Mucosa of rectum (tissue), 2 donors: ENCODE data around the gene FAM107B.

Experiments used
- H3K27ac ChIP-seq, 2 donors: one replicate each; pipeline ENCODE4 v1.7.0; 2013; ENCODE audit warnings: inconsistent platforms in 2 of 2, low read depth in 2 of 2, low read length in 2 of 2
- H3K27me3 ChIP-seq, 2 donors: one replicate each; pipeline ENCODE4 v1.7.0; 2013; ENCODE audit warnings: low read length in 2 of 2; ENCODE audit not compliant: control insufficient read depth in 2 of 2, insufficient read depth in 2 of 2
- H3K36me3 ChIP-seq, 2 donors: one replicate each; pipeline ENCODE4 v1.7.0; 2013; ENCODE audit warnings: low read length in 2 of 2; ENCODE audit not compliant: control insufficient read depth in 2 of 2, insufficient read depth in 2 of 2
- H3K4me1 ChIP-seq, 2 donors: one replicate each; pipeline ENCODE4 v1.7.0; 2013; ENCODE audit warnings: low read length in 2 of 2, mild to moderate bottlenecking in 1 of 2; ENCODE audit not compliant: control insufficient read depth in 2 of 2, insufficient read depth in 2 of 2
- H3K4me3 ChIP-seq, 2 donors: one replicate each; pipeline ENCODE4 v1.7.0; 2013; ENCODE audit warnings: low read length in 2 of 2
- H3K9ac ChIP-seq, 2 donors: one replicate each; pipeline ENCODE4 v1.7.0; 2013; ENCODE audit warnings: low read length in 2 of 2, low read depth in 1 of 2, mild to moderate bottlenecking in 1 of 2
- H3K9me3 ChIP-seq, 2 donors: one replicate each; pipeline ENCODE4 v1.7.0; 2013; ENCODE audit warnings: low read length in 2 of 2; ENCODE audit not compliant: control insufficient read depth in 2 of 2
- donor health status: healthy.
- donor health status: Normal muscosa, but diverticular disease.

FAM107B gene

GRCh38 chr10:14605231-14605925, 169.3 kb downstream of the FAM107B start:
- Histone ChIP-seq H3K4me1 (peaks cover 8 to 12% of the 10 kb centered on the region in 2 donors), H3K27ac (no peak overlapping the region), H3K9me3 (no peaks in the 10 kb centered on the region), H3K9ac (peak overlapping the region; percentile 78 to 79), H3K27me3 (no peaks in the 10 kb centered on the region), H3K4me3 (peak overlapping the region; percentile 73 to 80), H3K36me3 (no peaks in the 10 kb centered on the region)

- Histone ChIP-seq H3K4me1 (peaks cover 8 to 12% of the 10 kb centered on the region in 2 donors), H3K9me3 (no peaks in the 10 kb centered on the region)
These were observed 170.2 kb downstream of the FAM107B start for GRCh38 chr10:14604181-14605142.

GRCh38 chr10:14603534-14604102, 171.1 kb downstream of the FAM107B start:
- Histone ChIP-seq H3K9me3 (no peaks in the 10 kb centered on the region), H3K27me3 (no peaks in the 10 kb centered on the region), H3K4me3 (peak overlapping the region; percentile 59 to 92), H3K27ac (peak overlapping the region in 1 of 2 donors; percentile 65), H3K9ac (peak overlapping the region; percentile 66 to 83), H3K4me1 (peaks cover 8 to 12% of the 10 kb centered on the region in 2 donors), H3K36me3 (peaks cover 2 to 11% of the 10 kb centered on the region in 2 donors)

More at GRCh38 chr10:14604181-14605142, 170.2 kb downstream of the FAM107B start:
- no peaks in the 10 kb centered on the region for H3K27me3 ChIP-seq
- peak overlapping the region; percentile 30 to 68 for H3K27ac ChIP-seq
- peak overlapping the region; percentile 78 to 83 for H3K9ac ChIP-seq
- peak overlapping the region; percentile 73 to 80 for H3K4me3 ChIP-seq
- H3K36me3 ChIP-seq, result peaks cover 0 to 3% of the 10 kb centered on the region in 2 donors

DNA sequence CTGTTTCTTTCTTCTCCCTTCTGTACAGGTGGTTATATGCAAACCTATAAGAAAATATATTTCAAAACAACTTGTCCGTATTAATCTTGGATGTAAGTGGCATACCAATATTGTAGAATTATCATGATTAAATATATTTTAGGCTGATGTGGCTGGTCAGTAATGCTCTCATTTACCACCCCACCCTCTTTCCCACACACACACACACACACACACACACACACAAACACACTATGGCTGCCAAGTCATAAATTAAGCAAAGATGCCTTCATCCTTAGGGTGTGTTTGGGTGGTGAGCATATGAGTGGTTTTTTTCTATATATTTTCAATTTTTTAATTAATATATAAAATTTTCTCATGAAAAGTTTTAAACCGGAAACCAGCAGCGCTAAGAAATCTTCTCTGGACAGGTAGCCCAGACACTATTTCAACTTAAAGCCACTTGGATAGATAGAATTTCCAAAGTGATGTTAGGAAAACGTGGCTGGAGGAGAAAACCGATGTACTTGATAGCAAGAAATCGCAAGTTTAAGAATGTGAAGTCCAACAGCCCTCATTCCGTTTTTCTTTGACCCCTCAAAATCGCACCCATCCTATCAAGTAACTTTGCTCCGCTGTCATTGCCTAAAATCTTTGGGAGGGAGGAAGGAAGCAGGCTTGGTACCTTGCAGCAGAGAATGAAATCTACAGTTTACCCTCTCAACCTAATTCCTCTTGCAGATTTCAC, 171.7 kb downstream of the FAM107B start:
- peak overlapping the region; percentile 66 to 83 for H3K9ac ChIP-seq
- H3K27me3 ChIP-seq, result no peaks in the 10 kb centered on the region
- peaks cover 5 to 18% of the 10 kb centered on the region in 2 donors for H3K36me3 ChIP-seq
- no peaks in the 10 kb centered on the region for H3K9me3 ChIP-seq
- peaks cover 8 to 12% of the 10 kb centered on the region in 2 donors for H3K4me1 ChIP-seq
- peak overlapping the region in 1 of 2 donors; percentile 65 for H3K27ac ChIP-seq
- H3K4me3 ChIP-seq, result peak overlapping the region; percentile 59 to 92

GRCh38 chr10:14601872-14602725, 172.6 kb downstream of the FAM107B start:
- Histone ChIP-seq H3K9me3 (no peaks in the 10 kb centered on the region), H3K27me3 (no peaks in the 10 kb centered on the region), H3K4me1 (peaks cover 8 to 12% of the 10 kb centered on the region in 2 donors), H3K9ac (peak overlapping the region in 1 of 2 donors; percentile 5), H3K27ac (no peak overlapping the region), H3K4me3 (peak overlapping the region; percentile 30 to 92), H3K36me3 (peaks cover 6 to 20% of the 10 kb centered on the region in 2 donors)

GRCh38 chr10:14601326-14601725, 173.4 kb downstream of the FAM107B start:
- Histone ChIP-seq H3K36me3 (peaks cover 6 to 20% of the 10 kb centered on the region in 2 donors), H3K27ac (no peak overlapping the region)

DNA sequence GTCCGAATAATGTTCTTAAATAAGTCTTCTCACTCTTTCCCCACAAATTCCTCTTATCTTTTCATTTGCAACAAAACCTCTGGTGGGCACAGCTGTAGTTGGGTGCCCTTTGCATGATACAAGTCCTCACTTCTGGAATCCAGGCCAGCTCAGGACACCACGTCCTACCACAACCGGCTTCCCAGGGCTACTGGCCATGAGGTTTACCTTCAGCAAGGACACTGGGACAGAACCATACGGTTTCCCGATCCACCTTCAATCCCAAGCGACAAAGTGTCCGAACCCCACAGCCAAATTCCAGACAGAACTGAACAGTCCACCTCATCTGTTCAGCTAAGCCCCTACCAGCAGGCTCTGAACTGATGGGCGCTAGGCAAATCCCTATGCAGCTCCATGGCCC, 174.6 kb downstream of the FAM107B start:
- peaks cover 7 to 11% of the 10 kb centered on the region in 2 donors for H3K4me1 ChIP-seq
- no peak overlapping the region for H3K27ac ChIP-seq
- no peak overlapping the region for H3K9ac ChIP-seq
- H3K36me3 ChIP-seq, result peaks cover 6 to 28% of the 10 kb centered on the region in 2 donors
- H3K9me3 ChIP-seq, result no peaks in the 10 kb centered on the region
- no peaks in the 10 kb centered on the region for H3K27me3 ChIP-seq
- no peak overlapping the region for H3K4me3 ChIP-seq

More at GRCh38 chr10:14601326-14601725, 173.4 kb downstream of the FAM107B start:
- H3K27me3 ChIP-seq, result no peaks in the 10 kb centered on the region
- peaks cover 8 to 12% of the 10 kb centered on the region in 2 donors for H3K4me1 ChIP-seq
- H3K4me3 ChIP-seq, result no peak overlapping the region
- no peak overlapping the region for H3K9ac ChIP-seq
- no peaks in the 10 kb centered on the region for H3K9me3 ChIP-seq

GRCh38 chr10:14598809-14599764, 175.6 kb downstream of the FAM107B start:
- Histone ChIP-seq H3K27ac (no peak overlapping the region), H3K27me3 (no peaks in the 10 kb centered on the region), H3K9me3 (no peaks in the 10 kb centered on the region), H3K36me3 (peaks cover 6 to 28% of the 10 kb centered on the region in 2 donors), H3K9ac (no peak overlapping the region), H3K4me1 (peaks cover 3 to 6% of the 10 kb centered on the region in 2 donors), H3K4me3 (no peak overlapping the region)
